ENCODE measurements around the gene CAVIN2.

DNA sequence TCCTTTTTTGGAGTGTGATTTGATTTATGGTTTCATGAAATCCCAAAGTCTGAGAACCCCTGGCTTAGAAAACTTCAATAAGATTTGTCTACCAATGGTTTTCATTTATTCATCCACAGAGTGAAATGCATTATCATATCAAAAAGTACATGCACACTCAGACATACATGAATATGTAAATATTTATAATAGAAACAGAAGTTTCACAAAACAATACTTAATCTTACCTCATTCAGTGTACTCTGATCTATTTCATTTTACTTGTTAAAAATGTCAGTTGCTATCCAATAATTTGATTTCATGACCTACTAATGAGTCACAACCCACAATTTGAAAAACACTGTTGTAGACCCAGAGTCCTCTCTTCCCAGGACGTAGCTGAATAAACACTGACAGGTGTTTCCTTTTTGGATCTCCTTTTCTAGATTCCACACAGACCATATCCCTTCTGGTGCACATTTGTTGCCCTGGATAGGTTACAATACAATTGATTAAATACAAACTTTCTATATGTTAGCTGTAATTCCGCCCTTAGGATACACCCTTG, 10.4 kb upstream of the CAVIN2 start:
- TF ChIP-seq, protein P1, sequence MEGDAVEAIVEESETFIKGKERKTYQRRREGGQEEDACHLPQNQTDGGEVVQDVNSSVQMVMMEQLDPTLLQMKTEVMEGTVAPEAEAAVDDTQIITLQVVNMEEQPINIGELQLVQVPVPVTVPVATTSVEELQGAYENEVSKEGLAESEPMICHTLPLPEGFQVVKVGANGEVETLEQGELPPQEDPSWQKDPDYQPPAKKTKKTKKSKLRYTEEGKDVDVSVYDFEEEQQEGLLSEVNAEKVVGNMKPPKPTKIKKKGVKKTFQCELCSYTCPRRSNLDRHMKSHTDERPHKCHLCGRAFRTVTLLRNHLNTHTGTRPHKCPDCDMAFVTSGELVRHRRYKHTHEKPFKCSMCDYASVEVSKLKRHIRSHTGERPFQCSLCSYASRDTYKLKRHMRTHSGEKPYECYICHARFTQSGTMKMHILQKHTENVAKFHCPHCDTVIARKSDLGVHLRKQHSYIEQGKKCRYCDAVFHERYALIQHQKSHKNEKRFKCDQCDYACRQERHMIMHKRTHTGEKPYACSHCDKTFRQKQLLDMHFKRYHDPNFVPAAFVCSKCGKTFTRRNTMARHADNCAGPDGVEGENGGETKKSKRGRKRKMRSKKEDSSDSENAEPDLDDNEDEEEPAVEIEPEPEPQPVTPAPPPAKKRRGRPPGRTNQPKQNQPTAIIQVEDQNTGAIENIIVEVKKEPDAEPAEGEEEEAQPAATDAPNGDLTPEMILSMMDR (IDR thresholded peaks at IDR 0.05), result no peak
- TF ChIP-seq POLR2A (IDR thresholded peaks at IDR 0.05), result no peak

Measured in heart left ventricle (tissue), 13 donors.